Left colon (tissue), 2 donors: ENCODE data around the gene SNAPIN. TPM values are rescaled to one million over a fixed set of nuclear protein-coding genes. Genes with fewer than 3 reads are reported as not detected.

ENCODE experiments used
- ATAC-seq: fragments of 200-7000 bp; cut with Tn5 transposase; one replicate; pipeline ENCODE4 v1.9.1; 2020; ENCODE audit warnings: mild to moderate bottlenecking, moderate library complexity
- DNase-seq, 2 donors: peaks; one replicate each; pipeline ENCODE4 v3.0.0-alpha.2; 2020
- intact Hi-C, 2 donors: fragments of 100-400 bp; cut with DNase I in 1 of 2; cut with micrococcal nuclease in 1 of 2; formaldehyde crosslinking; loops; one replicate each; pipeline versions ENCODE4 v1.11.2 to v1.14.0; 2022; cut with DNase I, micrococcal nuclease
- total RNA-seq, 2 donors: library from RNA; stranded (reverse); fragmentation: NEBNext Ultra II Directional; extraction: Animal tissue kit (Norgen Biotek cat#: 25700); gene quantifications; one replicate each; pipeline ENCODE4 v1.2.1, GENCODE V29; 2021
- donor health status: DM: no; HTN: no; CAD: no.
- donor health status: DM: yes; HTN: yes; CAD: no.

SNAPIN gene
- total RNA-seq, 2 donors from 2014 or later = 23.6 to 25.1 TPM

DNA sequence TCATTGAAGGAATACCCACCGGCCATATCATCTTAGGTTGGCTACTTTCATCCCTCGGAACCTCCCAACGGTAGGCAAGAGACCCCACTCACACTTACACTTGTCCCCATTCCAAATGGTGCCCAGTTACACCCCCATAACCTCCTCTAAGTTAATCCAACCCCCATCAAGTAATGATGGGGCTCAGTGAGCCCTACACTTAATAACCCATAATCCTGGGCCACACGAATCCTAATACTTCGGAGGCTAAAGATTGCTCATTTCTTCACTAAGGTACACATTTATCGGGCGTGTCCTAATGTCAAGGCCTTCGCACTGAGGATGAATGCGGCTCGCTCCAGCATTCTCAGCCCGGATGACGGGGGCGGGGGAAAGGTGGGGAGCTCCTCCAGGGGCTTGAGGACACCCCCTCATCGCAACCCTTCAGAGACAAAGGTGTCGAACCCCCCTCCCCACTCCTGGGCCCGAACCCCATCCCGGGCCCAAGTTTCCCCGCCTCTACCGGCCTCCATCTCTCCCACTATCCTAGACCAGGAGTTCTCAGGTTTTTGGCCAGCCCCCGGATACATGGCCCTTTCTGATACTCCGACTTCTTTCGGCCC is 11.9 kb downstream of the SNAPIN start:
- intact Hi-C loops = loop anchor here in 1 of 2 donors (10.0 kb wide), 1 partner anchor 314 kb away; the partner anchor contains the start of gene RAB13
- ATAC-seq = peak; percentile 14
- no peak for DNase-seq

DNA sequence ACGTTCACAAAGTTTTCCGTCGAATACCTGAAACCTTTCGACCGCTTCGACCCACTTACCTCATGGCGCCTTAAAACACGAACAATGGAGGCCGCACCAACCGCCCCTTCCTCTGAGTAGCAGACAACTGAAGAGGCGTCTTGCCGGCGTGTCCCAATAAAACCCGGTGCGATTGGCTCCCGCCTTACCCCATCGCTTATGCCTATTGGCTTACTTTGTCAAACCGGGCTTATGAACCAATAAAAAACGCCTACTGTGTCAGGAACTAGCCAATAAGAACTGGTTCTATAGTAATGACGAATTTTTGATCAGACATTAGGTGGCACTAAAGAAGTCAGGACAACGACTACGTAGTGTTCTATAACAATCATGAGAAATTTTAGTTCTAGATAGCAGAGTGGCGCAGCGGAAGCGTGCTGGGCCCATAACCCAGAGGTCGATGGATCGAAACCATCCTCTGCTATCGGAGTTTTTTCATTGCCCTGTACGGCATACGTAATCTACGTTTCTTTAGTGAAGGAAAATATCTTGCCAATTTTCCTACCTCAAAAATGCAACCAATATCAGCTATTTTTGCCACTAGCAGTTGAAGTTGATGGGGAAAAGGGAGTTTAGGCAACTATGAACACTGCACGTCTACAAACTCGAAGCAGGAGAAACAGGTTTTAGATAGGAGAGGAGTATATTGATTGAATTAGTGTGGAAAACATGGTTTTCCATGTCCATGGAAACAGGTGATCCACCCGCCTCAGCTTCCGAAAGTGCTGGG is 12.5 kb downstream of the SNAPIN start, which contains the start of gene ILF2:
TSS of gene ILF2 (minus strand) at position 135 of the 769 bp plus-strand sequence. CDS start at position 64, 71 bp downstream.
- ATAC-seq = peak; percentile 91
- DNase-seq = peak; percentile 96 to 99
- intact Hi-C loops = loop anchor here in 1 of 2 donors (10.0 kb wide), 1 partner anchor 314 kb away; the partner anchor contains the start of gene RAB13

DNA sequence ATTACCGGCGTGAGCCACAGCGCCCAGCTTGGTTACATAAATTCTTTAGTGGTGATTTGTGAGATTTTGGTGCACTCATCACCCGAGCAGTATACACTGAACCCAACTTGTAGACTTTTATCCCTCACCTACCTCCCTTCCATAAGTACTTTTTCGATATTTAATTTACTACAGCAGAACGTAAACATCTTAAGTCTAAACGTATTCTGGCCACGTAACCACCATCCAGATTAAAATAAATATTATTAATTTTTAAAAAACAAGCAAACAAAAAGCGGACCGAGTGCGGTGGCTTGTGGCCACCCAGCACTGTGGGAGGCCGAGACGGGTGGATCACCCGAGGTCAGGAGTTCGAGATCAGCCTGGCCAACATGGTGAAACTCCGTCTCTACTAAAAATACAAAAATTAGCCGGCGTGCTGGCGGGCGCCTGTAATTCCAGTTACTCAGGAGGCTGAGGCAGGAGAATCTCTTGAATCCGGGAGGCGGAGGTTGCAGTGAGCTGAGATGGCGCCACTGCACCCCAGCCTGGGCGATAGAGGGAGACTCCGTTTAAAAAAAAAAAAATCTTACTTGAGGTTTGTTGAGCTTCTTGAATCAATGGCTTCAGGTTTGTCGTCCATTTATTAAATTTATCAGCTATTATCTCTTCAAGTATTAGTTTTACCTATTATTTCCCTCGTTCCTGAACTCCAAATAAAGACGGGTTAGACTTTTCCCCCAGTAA is 13.3 kb downstream of the SNAPIN start:
- peak; percentile 14 for ATAC-seq
- intact Hi-C loops = loop anchor here in 1 of 2 donors (10.0 kb wide), 1 partner anchor 313 kb away; the partner anchor contains the start of gene RAB13
- peak in 1 of 2 donors; percentile 52 for DNase-seq

DNA sequence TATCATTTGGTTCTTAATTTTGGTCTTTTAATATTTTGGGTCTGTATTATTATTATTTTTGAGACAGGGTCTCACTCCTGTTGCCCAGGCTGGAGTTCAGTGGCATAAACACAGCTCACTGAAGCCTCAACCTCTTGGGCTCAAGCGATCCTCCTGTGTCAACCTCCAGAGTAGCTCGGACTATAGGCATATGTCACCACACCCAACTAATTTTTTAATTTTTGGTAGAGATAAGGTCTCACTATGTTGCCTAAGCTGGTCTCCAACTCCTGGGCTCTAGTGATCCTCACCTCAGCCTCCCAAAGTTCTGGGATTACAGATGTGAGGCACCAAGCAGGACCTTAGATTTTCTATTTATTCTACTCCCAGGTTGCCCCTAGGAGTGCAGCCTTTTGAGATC is 15.0 kb downstream of the SNAPIN start:
- no peak for DNase-seq
- no peak for ATAC-seq
- intact Hi-C loops = loop anchor here in 1 of 2 donors (10.0 kb wide), 1 partner anchor 311 kb away; the partner anchor contains the start of gene RAB13

DNA sequence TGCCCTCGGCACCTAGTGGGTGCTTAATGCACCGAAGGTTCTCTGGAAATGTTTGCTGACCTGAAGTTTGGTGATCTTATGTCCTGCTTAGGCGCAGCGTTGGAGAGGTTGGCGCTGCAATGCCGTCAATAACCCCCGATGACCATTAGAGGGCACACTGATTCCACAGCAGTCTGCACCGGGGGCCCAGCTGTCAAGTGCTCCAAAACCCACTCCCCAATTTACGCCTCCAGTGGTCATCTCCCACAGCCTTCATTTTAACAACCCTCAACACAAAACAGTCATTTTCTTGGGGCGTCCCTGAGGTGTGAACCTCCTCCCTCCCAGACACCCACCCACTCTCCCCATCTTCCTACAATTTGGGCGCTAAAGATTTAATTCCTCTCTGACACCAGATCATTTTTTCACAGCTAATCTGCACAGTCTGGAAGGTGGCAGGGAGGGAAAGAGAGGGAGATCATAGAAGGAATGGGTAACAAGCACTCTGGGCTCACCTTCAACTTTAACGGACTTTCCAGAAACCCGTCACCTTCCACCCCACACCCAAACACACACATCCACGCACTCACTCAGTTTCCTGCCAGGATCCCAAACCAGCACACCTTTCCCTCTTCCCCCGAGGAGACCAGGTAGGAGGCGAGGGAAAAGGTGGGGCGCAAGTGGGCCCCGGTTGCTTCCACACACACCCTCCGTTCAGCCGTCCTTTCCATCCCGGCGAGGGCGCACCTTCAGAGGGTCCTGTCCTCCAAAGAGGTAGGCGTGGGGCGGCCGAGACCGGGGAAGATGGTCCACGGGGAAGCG is 19.4 kb downstream of the SNAPIN start:
- intact Hi-C loops = loop anchor here in 1 of 2 donors (10.0 kb wide), 1 partner anchor 307 kb away; the partner anchor contains the start of gene RAB13
- ATAC-seq (peak; percentile 72), DNase-seq (peak in 1 of 2 donors; percentile 48)

DNA sequence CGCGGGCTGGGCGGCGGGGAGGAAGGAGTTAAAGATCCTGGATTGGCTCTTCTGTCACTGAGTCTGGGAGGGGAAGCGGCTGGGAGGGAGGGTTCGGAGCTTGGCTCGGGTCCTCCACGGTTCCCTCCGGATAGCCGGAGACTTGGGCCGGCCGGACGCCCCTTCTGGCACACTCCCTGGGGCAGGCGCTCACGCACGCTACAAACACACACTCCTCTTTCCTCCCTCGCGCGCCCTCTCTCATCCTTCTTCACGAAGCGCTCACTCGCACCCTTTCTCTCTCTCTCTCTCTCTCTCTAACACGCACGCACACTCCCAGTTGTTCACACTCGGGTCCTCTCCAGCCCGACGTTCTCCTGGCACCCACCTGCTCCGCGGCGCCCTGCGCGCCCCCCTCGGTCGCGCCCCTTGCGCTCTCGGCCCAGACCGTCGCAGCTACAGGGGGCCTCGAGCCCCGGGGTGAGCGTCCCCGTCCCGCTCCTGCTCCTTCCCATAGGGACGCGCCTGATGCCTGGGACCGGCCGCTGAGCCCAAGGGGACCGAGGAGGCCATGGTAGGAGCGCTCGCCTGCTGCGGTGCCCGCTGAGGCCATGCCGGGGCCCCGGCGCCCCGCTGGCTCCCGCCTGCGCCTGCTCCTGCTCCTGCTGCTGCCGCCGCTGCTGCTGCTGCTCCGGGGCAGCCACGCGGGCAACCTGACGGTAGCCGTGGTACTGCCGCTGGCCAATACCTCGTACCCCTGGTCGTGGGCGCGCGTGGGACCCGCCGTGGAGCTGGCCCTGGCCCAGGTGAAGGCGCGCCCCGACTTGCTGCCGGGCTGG is 20.2 kb downstream of the SNAPIN start, which contains the start of gene NPR1:
TSS of gene NPR1 (plus strand) at position 170 of the 818 bp plus-strand sequence. CDS start at position 591, 421 bp downstream.
- peak; percentile 54 for ATAC-seq
- intact Hi-C loops = loop anchor here in 1 of 2 donors (10.0 kb wide), 1 partner anchor 306 kb away; the partner anchor contains the start of gene RAB13

DNA sequence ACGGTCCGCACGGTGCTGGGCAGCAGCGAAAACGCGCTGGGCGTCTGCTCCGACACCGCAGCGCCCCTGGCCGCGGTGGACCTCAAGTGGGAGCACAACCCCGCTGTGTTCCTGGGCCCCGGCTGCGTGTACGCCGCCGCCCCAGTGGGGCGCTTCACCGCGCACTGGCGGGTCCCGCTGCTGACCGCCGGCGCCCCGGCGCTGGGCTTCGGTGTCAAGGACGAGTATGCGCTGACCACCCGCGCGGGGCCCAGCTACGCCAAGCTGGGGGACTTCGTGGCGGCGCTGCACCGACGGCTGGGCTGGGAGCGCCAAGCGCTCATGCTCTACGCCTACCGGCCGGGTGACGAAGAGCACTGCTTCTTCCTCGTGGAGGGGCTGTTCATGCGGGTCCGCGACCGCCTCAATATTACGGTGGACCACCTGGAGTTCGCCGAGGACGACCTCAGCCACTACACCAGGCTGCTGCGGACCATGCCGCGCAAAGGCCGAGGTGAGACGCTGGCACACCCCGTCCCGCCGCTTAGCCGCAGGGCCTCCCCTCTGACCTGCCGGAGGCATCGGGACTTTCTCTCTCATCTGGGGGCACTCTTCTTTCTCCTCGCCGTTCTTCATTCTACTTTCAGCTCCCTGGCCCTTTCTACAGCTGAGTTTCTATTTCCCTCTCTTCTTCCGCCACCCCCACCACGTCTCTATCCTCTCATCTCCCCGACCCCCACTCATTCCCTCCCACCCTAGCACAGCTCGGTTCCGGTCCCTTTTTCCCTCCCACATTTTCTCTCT is 21.0 kb downstream of the SNAPIN start:
- intact Hi-C loops = loop anchor here in 1 of 2 donors (10.0 kb wide), 1 partner anchor 305 kb away; the partner anchor contains the start of gene RAB13
- no peak for DNase-seq
- ATAC-seq = peak; percentile 35

More for the DNA sequence above, 20.2 kb downstream of the SNAPIN start, which contains the start of gene NPR1:
- DNase-seq = peak; percentile 45 to 53

DNA sequence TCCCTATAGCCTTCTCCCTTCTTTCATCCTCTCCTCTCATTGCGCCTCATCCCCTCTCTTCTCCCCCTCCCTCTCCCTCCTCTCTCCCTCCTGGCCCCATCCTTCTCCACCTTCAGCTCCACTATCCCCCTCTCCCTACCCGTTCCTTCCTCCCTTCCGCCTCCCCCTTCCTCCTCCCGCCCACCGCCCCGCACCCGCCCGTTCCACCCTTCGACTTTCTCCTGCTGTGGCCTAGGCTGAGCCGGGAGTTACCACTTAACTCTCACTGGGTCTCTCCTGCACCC is 21.6 kb downstream of the SNAPIN start:
- intact Hi-C loops = no loop called here
- ATAC-seq = no peak
- no peak for DNase-seq

DNA sequence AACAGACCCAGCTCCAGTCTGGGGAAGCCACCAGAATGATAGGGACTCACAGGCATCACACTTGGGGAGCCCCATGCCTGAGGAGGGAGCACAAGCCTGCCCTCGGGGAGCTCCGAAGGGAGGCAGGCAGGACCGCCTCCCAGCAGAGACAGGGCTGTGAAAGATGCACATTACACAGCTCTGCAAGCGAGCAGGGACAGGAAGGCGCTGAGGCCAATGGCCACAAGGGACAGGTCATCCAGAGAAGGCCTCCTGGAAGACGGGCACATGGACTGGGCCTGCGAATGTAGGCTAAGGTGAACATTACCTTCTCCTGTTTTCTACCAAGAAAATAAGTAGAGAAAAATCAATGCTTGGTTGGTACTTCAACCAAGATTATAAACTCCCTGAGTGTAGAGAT is 24.2 kb downstream of the SNAPIN start:
- intact Hi-C loops = no loop called here
- ATAC-seq = no peak
- no peak for DNase-seq

DNA sequence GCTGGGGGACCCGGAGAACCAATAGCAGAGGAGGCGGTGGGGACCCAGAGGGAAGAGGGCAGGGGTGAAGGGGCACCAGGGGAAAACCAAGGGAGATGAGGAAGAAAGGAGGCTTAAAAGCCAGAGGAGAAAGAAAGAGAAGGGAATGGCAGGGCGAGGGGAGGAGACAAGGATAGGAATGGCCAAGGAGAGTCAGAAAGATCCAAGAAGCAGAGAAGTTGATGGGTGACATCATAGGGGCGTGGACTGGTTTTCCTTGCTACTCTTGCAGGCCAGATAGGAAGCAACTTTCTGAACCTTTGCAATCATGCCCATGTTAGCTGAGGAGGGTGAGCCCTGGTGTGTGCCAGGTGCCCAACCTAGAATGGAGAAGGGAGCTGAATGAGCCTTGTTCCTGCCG is 25.4 kb downstream of the SNAPIN start:
- ATAC-seq (peak; percentile 70), DNase-seq (no peak)
- intact Hi-C loops = no loop called here

DNA sequence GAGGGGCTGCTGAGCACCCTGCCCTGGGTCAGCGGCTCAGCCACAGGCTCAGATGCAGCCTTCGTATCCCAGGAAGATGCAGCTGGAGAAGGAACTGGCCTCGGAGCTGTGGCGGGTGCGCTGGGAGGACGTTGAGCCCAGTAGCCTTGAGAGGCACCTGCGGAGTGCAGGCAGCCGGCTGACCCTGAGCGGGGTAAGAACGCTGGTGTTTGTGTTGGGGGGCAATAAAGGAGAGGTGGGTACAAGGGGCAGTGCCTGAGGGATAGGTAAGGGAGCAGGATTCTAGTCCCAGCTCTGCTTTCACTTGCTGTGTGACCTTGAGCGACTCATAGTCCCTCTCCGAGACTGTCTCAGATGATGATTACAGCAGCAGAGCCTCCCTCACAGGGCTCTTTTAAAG is 26.4 kb downstream of the SNAPIN start:
- ATAC-seq = no peak
- DNase-seq = no peak
- intact Hi-C loops = no loop called here

DNA sequence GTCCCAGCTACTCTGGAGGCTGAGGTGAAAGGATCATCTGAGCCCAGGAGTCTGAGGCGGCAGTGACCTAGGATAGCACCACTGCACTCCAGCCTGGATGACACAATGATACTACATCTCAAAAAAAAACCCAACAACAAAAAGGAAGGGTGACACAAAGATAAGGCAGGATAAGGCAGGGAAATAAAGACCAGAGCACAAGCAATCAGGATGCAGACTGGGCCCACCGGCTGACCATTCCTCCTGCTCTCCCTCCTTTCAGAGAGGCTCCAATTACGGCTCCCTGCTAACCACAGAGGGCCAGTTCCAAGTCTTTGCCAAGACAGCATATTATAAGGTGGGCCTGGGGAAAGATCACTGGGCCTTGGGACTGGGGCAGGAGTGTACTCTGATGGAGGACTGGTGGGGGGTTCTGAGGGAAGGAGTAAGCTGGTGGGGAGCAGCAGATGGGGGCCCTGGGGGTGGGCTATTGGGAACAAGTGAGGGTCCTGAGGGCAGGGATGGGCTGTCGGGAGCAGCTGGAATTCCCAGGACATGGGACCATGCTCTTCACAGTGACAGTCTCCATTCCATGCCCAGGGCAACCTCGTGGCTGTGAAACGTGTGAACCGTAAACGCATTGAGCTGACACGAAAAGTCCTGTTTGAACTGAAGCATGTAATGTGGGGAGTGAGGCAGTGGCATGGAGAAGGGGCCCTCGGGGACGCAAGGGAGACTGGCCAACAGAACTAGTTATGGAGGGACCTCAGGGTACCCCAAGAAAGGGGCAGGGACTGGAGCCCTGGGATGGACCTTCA is 27.2 kb downstream of the SNAPIN start:
- DNase-seq (no peak), ATAC-seq (no peak)
- intact Hi-C loops = no loop called here

DNA sequence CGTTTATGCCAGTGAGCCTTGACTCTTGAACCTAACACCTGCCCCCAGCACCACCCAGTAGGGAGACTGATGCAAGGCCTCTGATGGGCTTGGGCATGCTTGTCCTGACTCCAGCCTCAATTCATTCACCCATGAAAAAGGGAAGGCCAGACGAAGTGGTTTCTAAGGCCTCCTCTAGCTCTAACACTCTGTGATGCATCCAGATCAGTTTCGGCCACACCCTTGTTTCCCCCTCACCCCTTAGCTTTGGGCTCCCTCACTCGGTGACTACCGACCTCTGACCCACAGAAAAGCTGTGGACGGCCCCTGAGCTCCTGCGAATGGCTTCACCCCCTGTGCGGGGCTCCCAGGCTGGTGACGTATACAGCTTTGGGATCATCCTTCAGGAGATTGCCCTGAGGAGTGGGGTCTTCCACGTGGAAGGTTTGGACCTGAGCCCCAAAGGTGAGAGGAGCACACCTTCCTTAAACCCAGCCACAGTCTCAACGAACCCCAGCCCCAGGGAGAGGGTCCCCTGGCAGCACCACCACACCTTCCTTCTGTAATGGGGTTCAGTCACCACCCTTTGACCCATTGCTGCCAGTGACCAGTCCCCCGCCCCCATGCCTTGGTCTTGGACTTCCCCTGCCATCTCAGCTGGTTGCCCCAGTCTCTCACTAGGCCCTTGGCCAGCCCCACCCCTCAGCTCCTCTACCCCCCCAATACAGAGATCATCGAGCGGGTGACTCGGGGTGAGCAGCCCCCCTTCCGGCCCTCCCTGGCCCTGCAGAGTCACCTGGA is 29.0 kb downstream of the SNAPIN start:
- intact Hi-C loops = no loop called here
- no peak for ATAC-seq
- no peak for DNase-seq

DNA sequence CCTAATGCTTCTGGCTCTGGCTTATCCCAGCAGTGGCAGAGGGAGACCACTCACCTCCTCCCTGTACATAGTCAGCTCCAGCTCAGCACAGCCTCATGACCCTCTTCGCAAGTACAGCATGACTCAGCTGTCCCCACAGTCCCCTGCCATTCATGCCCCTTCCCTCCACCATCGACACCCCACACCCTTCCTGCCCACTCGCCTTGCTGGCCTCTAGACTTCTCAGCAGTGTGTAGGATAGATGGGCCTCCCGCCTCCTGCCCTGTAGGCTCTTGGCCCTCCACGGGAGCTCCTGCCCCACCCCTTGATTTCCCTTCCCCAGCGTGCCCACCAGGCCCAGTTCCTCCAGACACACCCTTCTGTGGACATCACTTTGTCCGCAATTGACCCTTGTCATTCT is 29.8 kb downstream of the SNAPIN start:
- DNase-seq = no peak
- ATAC-seq = no peak
- intact Hi-C loops = no loop called here

DNA sequence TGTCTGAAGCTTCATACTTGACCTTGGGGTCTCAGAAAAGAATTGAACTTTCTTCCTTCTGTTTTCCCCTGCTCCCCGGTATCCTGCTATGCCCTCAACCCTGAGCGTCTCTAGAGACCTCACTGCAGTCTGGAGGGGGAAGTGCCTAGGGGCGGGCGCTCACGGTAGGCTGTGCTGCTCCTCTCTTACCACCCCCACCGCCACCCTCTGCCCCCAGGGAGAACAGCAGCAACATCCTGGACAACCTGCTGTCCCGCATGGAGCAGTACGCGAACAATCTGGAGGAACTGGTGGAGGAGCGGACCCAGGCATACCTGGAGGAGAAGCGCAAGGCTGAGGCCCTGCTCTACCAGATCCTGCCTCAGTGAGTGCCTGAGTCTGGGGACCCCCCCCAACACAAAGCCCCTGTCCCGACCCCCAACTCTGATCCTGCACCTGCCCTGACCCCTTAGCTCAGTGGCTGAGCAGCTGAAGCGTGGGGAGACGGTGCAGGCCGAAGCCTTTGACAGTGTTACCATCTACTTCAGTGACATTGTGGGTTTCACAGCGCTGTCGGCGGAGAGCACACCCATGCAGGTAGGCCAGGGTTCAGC is 30.3 kb downstream of the SNAPIN start:
- intact Hi-C loops = no loop called here
- DNase-seq = no peak
- ATAC-seq = no peak
